ENCODE measurements around the gene SGO1.

DNA sequence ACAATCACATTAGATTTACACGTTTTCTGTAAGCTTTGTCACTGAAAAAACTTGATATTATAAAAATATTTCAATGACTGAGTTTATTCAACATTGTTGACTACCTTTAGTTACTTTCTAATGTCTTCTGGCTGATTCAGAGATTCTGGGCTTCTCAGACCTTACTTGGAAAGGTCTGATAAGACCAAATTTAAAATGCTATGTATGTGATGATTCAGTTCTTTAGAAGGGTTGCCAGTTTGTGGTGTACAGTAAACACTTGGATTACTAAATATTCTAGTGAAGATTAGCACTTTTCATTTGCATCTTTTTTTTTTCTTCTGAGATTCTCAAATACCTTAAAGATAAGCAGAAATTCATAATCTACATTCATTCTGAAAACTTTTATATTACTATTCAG is 49.8 kb downstream of the SGO1 start:
- no peak for TF ChIP-seq POLR2A (IDR thresholded peaks at IDR 0.05)
- TF ChIP-seq, protein P1, sequence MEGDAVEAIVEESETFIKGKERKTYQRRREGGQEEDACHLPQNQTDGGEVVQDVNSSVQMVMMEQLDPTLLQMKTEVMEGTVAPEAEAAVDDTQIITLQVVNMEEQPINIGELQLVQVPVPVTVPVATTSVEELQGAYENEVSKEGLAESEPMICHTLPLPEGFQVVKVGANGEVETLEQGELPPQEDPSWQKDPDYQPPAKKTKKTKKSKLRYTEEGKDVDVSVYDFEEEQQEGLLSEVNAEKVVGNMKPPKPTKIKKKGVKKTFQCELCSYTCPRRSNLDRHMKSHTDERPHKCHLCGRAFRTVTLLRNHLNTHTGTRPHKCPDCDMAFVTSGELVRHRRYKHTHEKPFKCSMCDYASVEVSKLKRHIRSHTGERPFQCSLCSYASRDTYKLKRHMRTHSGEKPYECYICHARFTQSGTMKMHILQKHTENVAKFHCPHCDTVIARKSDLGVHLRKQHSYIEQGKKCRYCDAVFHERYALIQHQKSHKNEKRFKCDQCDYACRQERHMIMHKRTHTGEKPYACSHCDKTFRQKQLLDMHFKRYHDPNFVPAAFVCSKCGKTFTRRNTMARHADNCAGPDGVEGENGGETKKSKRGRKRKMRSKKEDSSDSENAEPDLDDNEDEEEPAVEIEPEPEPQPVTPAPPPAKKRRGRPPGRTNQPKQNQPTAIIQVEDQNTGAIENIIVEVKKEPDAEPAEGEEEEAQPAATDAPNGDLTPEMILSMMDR (IDR thresholded peaks at IDR 0.05): no peak
- TF ChIP-seq EP300 (IDR thresholded peaks at IDR 0.05): no peak
- no peak for TF ChIP-seq POLR2AphosphoS5 (IDR thresholded peaks at IDR 0.05)
